Measurements from ENCODE around the gene RNU7-1. TPM values are rescaled to one million over a fixed set of nuclear protein-coding genes. Genes with fewer than 3 reads are reported as not detected.

RNU7-1 gene
- total and polyA plus RNA-seq, 10 of the 15 experiments (the other 5 are each of a cell fraction or from before 2014, with no cell fraction given), result not detected

DNA sequence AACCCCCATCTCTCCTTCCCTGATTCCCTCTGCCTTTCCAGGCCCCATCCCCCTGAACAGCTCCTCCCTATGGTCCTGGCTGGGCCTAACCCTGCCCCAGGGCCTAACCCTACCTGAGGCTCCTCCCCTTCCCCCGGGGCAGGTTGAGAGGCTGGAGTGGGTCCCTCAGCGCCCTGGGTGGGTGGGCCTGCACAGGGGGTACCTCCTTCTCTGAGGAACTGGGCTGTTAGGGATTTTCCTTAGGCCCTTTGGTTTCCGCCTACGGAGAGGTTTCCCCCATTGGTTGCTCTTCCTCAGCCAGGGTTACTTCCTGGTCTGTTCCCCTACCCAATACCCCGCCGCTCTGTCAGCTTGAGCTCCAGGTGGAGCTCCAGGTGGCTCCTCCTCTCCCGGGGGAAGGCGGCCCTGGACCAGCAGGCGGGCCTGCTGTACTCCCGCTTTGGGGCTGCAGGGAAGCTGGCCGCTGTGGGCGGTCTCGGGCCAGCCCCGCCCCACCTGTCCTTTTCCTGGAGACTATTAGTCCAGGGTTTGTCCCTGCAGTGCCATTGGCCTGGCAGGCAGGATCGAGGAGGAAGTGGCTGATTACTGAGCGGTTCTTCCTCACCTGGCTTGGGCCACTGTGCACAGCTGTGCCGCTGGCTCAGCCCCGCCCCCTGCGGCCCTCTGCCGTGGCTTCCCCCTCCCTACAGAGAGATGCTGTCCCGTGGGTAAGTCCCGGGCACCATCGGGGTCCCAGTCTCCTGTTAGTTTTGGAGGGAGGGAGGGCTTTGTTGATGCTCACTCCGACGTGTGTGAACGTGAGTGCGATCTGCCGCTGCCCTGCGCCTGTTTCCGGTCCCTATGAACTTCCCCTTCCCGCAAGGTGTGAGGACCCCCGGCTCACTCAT is 2.7 kb downstream of the RNU7-1 start (continued):
- TF ChIP-seq, protein P1, sequence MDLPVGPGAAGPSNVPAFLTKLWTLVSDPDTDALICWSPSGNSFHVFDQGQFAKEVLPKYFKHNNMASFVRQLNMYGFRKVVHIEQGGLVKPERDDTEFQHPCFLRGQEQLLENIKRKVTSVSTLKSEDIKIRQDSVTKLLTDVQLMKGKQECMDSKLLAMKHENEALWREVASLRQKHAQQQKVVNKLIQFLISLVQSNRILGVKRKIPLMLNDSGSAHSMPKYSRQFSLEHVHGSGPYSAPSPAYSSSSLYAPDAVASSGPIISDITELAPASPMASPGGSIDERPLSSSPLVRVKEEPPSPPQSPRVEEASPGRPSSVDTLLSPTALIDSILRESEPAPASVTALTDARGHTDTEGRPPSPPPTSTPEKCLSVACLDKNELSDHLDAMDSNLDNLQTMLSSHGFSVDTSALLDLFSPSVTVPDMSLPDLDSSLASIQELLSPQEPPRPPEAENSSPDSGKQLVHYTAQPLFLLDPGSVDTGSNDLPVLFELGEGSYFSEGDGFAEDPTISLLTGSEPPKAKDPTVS (IDR thresholded peaks at IDR 0.05; ENCODE audit: low read depth, low read length), result no peak
- peak; percentile 50 for TF ChIP-seq GATAD2B (conservative IDR thresholded peaks at IDR 0.05; ENCODE audit: low read depth)
- TF ChIP-seq SREBF2 (IDR thresholded peaks at IDR 0.05; ENCODE audit: low read length), result no peak
- TF ChIP-seq MTA3 (IDR thresholded peaks at IDR 0.05; ENCODE audit: borderline replicate concordance, low read length), result no peak
- TF ChIP-seq EED (IDR thresholded peaks at IDR 0.05; ENCODE audit: low read depth), result peak; percentile 83
- TF ChIP-seq, protein P2, sequence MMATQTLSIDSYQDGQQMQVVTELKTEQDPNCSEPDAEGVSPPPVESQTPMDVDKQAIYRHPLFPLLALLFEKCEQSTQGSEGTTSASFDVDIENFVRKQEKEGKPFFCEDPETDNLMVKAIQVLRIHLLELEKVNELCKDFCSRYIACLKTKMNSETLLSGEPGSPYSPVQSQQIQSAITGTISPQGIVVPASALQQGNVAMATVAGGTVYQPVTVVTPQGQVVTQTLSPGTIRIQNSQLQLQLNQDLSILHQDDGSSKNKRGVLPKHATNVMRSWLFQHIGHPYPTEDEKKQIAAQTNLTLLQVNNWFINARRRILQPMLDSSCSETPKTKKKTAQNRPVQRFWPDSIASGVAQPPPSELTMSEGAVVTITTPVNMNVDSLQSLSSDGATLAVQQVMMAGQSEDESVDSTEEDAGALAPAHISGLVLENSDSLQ (IDR thresholded peaks at IDR 0.05), result peak; percentile 47
- peak; percentile 52; the same call in 1 of the 2 replicates for TF ChIP-seq ZBED1 (IDR thresholded peaks at IDR 0.05; ENCODE audit: borderline replicate concordance)
- TF ChIP-seq NFYB (IDR thresholded peaks at IDR 0.05; ENCODE audit: insufficient read depth, low read depth, low read length), result 0 out of 2 replicates have a peak, but pooled peaks have one; percentile 33
- TF ChIP-seq ZNF217 (IDR thresholded peaks at IDR 0.05), result no peak
- TF ChIP-seq, protein P3, sequence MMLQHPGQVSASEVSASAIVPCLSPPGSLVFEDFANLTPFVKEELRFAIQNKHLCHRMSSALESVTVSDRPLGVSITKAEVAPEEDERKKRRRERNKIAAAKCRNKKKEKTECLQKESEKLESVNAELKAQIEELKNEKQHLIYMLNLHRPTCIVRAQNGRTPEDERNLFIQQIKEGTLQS (IDR thresholded peaks at IDR 0.05; ENCODE audit: borderline replicate concordance, extremely low read depth, low read depth, low read length), result no peak
- TF ChIP-seq RFX5 (IDR thresholded peaks at IDR 0.05; ENCODE audit: low read depth, low read length), result no peak
- TF ChIP-seq POLR2AphosphoS2 (IDR thresholded peaks at IDR 0.05; ENCODE audit: low read depth, low read length), result peak; percentile 43
- TF ChIP-seq RB1 (IDR thresholded peaks at IDR 0.05; ENCODE audit: borderline replicate concordance), result no peak
- TF ChIP-seq DPF2 (IDR thresholded peaks at IDR 0.05), result no peak; the same call in 1 of the 2 replicates
- no peak for TF ChIP-seq ASH2L (IDR thresholded peaks at IDR 0.05; ENCODE audit: borderline replicate concordance, low read depth)
- no peak; the same call in 1 of the 2 replicates for TF ChIP-seq BRCA1 (IDR thresholded peaks at IDR 0.05; ENCODE audit: low read depth, low read length)
- TF ChIP-seq JUNB (IDR thresholded peaks at IDR 0.05), result no peak
- TF ChIP-seq, protein P4, sequence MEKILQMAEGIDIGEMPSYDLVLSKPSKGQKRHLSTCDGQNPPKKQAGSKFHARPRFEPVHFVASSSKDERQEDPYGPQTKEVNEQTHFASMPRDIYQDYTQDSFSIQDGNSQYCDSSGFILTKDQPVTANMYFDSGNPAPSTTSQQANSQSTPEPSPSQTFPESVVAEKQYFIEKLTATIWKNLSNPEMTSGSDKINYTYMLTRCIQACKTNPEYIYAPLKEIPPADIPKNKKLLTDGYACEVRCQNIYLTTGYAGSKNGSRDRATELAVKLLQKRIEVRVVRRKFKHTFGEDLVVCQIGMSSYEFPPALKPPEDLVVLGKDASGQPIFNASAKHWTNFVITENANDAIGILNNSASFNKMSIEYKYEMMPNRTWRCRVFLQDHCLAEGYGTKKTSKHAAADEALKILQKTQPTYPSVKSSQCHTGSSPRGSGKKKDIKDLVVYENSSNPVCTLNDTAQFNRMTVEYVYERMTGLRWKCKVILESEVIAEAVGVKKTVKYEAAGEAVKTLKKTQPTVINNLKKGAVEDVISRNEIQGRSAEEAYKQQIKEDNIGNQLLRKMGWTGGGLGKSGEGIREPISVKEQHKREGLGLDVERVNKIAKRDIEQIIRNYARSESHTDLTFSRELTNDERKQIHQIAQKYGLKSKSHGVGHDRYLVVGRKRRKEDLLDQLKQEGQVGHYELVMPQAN (conservative IDR thresholded peaks at IDR 0.05), result no peak
- no peak for TF ChIP-seq STAT1 (conservative IDR thresholded peaks at IDR 0.05)
- TF ChIP-seq EP300 (IDR thresholded peaks at IDR 0.05; ENCODE audit: borderline replicate concordance in 1 of 2, control insufficient read depth in 1 of 2, low read depth in 2 of 2, low read length in 2 of 2), result 0 out of 4 replicates have a peak, but pooled peaks of 1 of the 2 experiments have one; percentile 17
- no peak for TF ChIP-seq RELA (IDR thresholded peaks at IDR 0.05; ENCODE audit: borderline replicate concordance, partially characterized antibody)
- TF ChIP-seq SUZ12 (IDR thresholded peaks at IDR 0.05; ENCODE audit: unreplicated experiment), result no peak
- no peak for TF ChIP-seq RAD51 (IDR thresholded peaks at IDR 0.05)

Measured in GM12878 (cell line).